Natural killer cell (primary cell): ENCODE data around the gene RGS6. TPM values are rescaled to one million over a fixed set of nuclear protein-coding genes. Genes with fewer than 3 reads are reported as not detected.

Experiments
- ATAC-seq, 3 donors: fragments of 150-1000 bp in 2 of 3; fragments of 200-7000 bp in 1 of 3; cut with Tn5 transposase; 1 replicate in 1 of 3; 2 replicates in 2 of 3; pipeline ENCODE4 v1.10.0; 2021; ENCODE audit warnings: mild to moderate bottlenecking in 2 of 3, moderate library complexity in 2 of 3
- DNase-seq, 2 donors: peaks; one replicate each; pipeline versions ENCODE4 v3.0.0 to v3.0.0-alpha.2; 2013 to 2021; ENCODE audit warnings: mixed read lengths in 1 of 2
- H3K27ac ChIP-seq: one replicate; pipeline ENCODE4 v1.5.1; 2013; ENCODE audit warnings: mild to moderate bottlenecking, low read length
- H3K27me3 ChIP-seq: one replicate; pipeline ENCODE4 v1.6.1; 2013; ENCODE audit warnings: low read length; ENCODE audit not compliant: control insufficient read depth, insufficient read depth
- H3K36me3 ChIP-seq: one replicate; pipeline ENCODE4 v1.6.1; 2013; ENCODE audit warnings: low read length; ENCODE audit not compliant: control insufficient read depth, insufficient read depth
- H3K4me1 ChIP-seq: one replicate; pipeline ENCODE4 v1.6.1; 2013; ENCODE audit warnings: low read length; ENCODE audit not compliant: control insufficient read depth, insufficient read depth
- H3K4me3 ChIP-seq: one replicate; pipeline ENCODE4 v1.5.1; 2013; ENCODE audit warnings: low read length
- H3K9me3 ChIP-seq: one replicate; pipeline ENCODE4 v1.6.1; 2013; ENCODE audit warnings: low read length; ENCODE audit not compliant: control insufficient read depth, insufficient read depth
- H3K27ac Mint-ChIP-seq, 2 donors: one replicate each; pipeline ENCODE4 v1.8.0; 2022; ENCODE audit warnings: mild to moderate bottlenecking in 2 of 2, mixed read lengths in 2 of 2, moderate library complexity in 1 of 2
- H3K27me3 Mint-ChIP-seq, 2 donors: one replicate each; pipeline ENCODE4 v1.8.0; 2022; ENCODE audit warnings: low read depth in 2 of 2, mixed read lengths in 2 of 2
- H3K36me3 Mint-ChIP-seq: one replicate; pipeline ENCODE4 v1.8.0; 2022; ENCODE audit warnings: mixed read lengths
- H3K4me1 Mint-ChIP-seq, 2 donors: one replicate each; pipeline ENCODE4 v1.8.0; 2022; ENCODE audit warnings: mixed read lengths in 2 of 2
- H3K4me3 Mint-ChIP-seq: one replicate; pipeline ENCODE4 v1.8.0; 2022; ENCODE audit warnings: mild to moderate bottlenecking, moderate library complexity, mixed read lengths
- H3K9me3 Mint-ChIP-seq, 2 donors: one replicate each; pipeline ENCODE4 v1.8.0; 2022; ENCODE audit warnings: mixed read lengths in 2 of 2
- CTCF ChIP-seq: fragments of 200-600 bp; IDR thresholded peaks from one replicate; pipeline ENCODE4 v1.8.0; 2022; ENCODE audit warnings: antibody characterized with exemption
- WGBS: methylation state at CpG from one replicate; pipeline ENCODE4 v1.1.7; 2013; ENCODE audit warnings: missing lambda C conversion rate; ENCODE audit not compliant: insufficient coverage; 5-methylcytosine and 5-hydroxymethylcytosine counted together
- intact Hi-C: fragments of 100-400 bp; cut with micrococcal nuclease; formaldehyde crosslinking; loops from one replicate; pipeline ENCODE4 v1.14.2; 2022
- total RNA-seq, 4 donors: library from RNA; stranded (reverse); fragments of 120-200 nt in 1 of 4; gene quantifications; one replicate each; pipeline versions ENCODE4 v1.2.3 to v1.2.4, GENCODE V29; 2013 to 2022

RGS6 gene
- total RNA-seq, 3 donors from 2014 or later (not counting 1 experiment from before 2014, with no cell fraction given): 0.75 to 1.4 TPM; not detected in 1

- 69% methylated on average over 1 of the region's 1 CpG for WGBS
- H3K27me3 ChIP-seq: no peaks in the 10 kb centered on the region
- no peak overlapping the region for H3K4me3 ChIP-seq
- Mint-ChIP-seq H3K9me3 (no peaks in the 10 kb centered on the region), H3K27me3 (peaks cover 0 to 2% of the 10 kb centered on the region in 2 donors), H3K27ac (no peak overlapping the region), H3K36me3 (no peaks in the 10 kb centered on the region), H3K4me3 (no peak overlapping the region), H3K4me1 (no peaks in the 10 kb centered on the region)
- H3K27ac ChIP-seq: no peak overlapping the region
- no peak for DNase-seq
- no peak for ATAC-seq
- intact Hi-C loops: no loop called here
- no peak for TF ChIP-seq CTCF
- H3K9me3 ChIP-seq: no peaks in the 10 kb centered on the region
- H3K4me1 ChIP-seq: no peaks in the 10 kb centered on the region
- H3K36me3 ChIP-seq: no peaks in the 10 kb centered on the region
These were observed 409.0 kb downstream of the RGS6 start for GRCh38 chr14:72341237-72341636.

DNA sequence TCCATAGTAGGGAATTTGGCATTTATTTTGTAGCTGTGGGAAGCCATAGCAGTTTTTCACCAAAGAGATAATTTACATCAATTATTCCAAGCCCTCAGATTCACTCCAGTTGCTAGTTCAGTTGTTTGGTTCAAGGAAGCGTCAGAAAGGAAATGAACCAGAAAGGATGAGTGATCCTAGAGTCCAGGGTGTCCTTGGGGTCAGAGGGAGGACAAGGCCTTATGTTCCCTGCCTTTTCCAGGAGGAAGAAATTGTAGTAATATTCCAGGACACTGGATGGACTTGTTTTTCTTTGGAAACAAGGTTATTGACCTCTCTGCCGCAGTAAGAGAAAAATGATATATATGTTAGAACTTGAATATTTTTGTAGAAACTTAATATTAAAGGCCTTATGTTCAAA lies 409.5 kb downstream of the RGS6 start:
- ATAC-seq (no peak), DNase-seq (no peak)
- Histone ChIP-seq H3K4me3 (no peak overlapping the region), H3K9me3 (no peaks in the 10 kb centered on the region), H3K27ac (no peak overlapping the region), H3K27me3 (no peaks in the 10 kb centered on the region), H3K4me1 (no peaks in the 10 kb centered on the region), H3K36me3 (no peaks in the 10 kb centered on the region)
- Mint-ChIP-seq H3K36me3 (no peaks in the 10 kb centered on the region), H3K4me3 (no peak overlapping the region), H3K27ac (no peak overlapping the region), H3K4me1 (no peaks in the 10 kb centered on the region), H3K27me3 (peaks cover 0 to 2% of the 10 kb centered on the region in 2 donors), H3K9me3 (no peaks in the 10 kb centered on the region)
- WGBS: 86% methylated on average over 2 of the region's 2 CpGs
- intact Hi-C loops: no loop called here
- no peak for TF ChIP-seq CTCF

DNA sequence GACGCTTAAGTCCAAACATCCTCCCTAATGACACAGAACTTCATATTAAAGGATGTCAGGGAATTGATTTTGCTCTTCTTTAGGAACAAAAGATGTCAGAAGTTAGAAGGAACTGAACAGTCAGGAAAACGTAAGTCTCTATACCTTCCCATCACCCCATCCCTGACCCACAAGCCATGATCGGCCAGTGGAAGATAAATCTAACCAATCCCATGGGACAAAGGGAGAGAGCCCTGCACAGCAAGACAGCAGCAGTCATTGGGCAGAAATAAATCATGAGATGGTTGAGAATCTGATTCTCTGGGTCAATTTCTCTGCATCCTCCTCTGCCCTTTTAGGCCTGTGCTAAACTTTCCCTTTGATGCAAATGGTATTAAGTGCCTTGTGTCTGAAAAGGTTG lies 414.9 kb downstream of the RGS6 start:
- no peaks in the 10 kb centered on the region for H3K27me3 ChIP-seq
- H3K4me1 ChIP-seq: no peaks in the 10 kb centered on the region
- no CpG with 5 or more reads among the region's 3 CpGs for WGBS
- Mint-ChIP-seq H3K9me3 (no peaks in the 10 kb centered on the region), H3K27me3 (peaks cover 11 to 13% of the 10 kb centered on the region in 2 donors), H3K36me3 (no peaks in the 10 kb centered on the region), H3K4me3 (no peak overlapping the region), H3K27ac (no peak overlapping the region), H3K4me1 (no peaks in the 10 kb centered on the region)
- H3K36me3 ChIP-seq: no peaks in the 10 kb centered on the region
- no peaks in the 10 kb centered on the region for H3K9me3 ChIP-seq
- no peak overlapping the region for H3K27ac ChIP-seq
- intact Hi-C loops: no loop called here
- no peak overlapping the region for H3K4me3 ChIP-seq
- no peak for ATAC-seq
- DNase-seq: no peak
- no peak for TF ChIP-seq CTCF

- no peak overlapping the region for H3K27ac ChIP-seq
- H3K9me3 Mint-ChIP-seq: no peaks in the 10 kb centered on the region
- intact Hi-C loops: no loop called here
- peaks cover 11 to 13% of the 10 kb centered on the region in 2 donors for H3K27me3 Mint-ChIP-seq
- H3K27ac Mint-ChIP-seq: no peak overlapping the region
- H3K9me3 ChIP-seq: no peaks in the 10 kb centered on the region
- no peaks in the 10 kb centered on the region for H3K4me1 Mint-ChIP-seq
- no peak for ATAC-seq
- H3K4me3 ChIP-seq: no peak overlapping the region
- no peaks in the 10 kb centered on the region for H3K4me1 ChIP-seq
- 80% methylated on average over 1 of the region's 1 CpG for WGBS
- TF ChIP-seq CTCF: no peak
- no peaks in the 10 kb centered on the region for H3K36me3 Mint-ChIP-seq
- DNase-seq: no peak
- H3K27me3 ChIP-seq: no peaks in the 10 kb centered on the region
- no peak overlapping the region for H3K4me3 Mint-ChIP-seq
- no peaks in the 10 kb centered on the region for H3K36me3 ChIP-seq
These were observed 418.0 kb downstream of the RGS6 start for GRCh38 chr14:72350215-72350614.
